ENCODE data around the gene LYSMD2.

Gene LYSMD2

GRCh38 chr15:51720201-51720995, 17.1 kb downstream of the LYSMD2 start:
- H3K4me3 ChIP-seq (ENCODE audit: low read depth, low read length), result no peak overlapping the region

- no peak overlapping the region for H3K4me3 ChIP-seq (ENCODE audit: low read depth, low read length)
Measured at GRCh38 chr15:51718746-51719145, 18.7 kb downstream of the LYSMD2 start.

- no peak overlapping the region for H3K4me3 ChIP-seq (ENCODE audit: low read depth, low read length)
Measured at GRCh38 chr15:51718219-51718618, 19.2 kb downstream of the LYSMD2 start.

- no peak overlapping the region for H3K4me3 ChIP-seq (ENCODE audit: low read depth, low read length)
Measured at GRCh38 chr15:51714911-51715310, 22.5 kb downstream of the LYSMD2 start.

- no peak overlapping the region for H3K4me3 ChIP-seq (ENCODE audit: low read depth, low read length)
Measured at GRCh38 chr15:51714162-51714561, 23.3 kb downstream of the LYSMD2 start.

- no peak overlapping the region for H3K4me3 ChIP-seq (ENCODE audit: low read depth, low read length)
Measured at GRCh38 chr15:51709031-51709430, 28.4 kb downstream of the LYSMD2 start.

- H3K4me3 ChIP-seq (ENCODE audit: low read depth, low read length), result no peak overlapping the region
Measured at GRCh38 chr15:51708013-51708412, 29.4 kb downstream of the LYSMD2 start.

- no peak overlapping the region for H3K4me3 ChIP-seq (ENCODE audit: low read depth, low read length)
Measured at GRCh38 chr15:51706926-51707608, 30.4 kb downstream of the LYSMD2 start.

GRCh38 chr15:51706291-51706690, 31.2 kb downstream of the LYSMD2 start:
- H3K4me3 ChIP-seq (ENCODE audit: low read depth, low read length), result no peak overlapping the region

- no peak overlapping the region for H3K4me3 ChIP-seq (ENCODE audit: low read depth, low read length)
Measured at GRCh38 chr15:51702710-51703109, 34.7 kb downstream of the LYSMD2 start.

- H3K4me3 ChIP-seq (ENCODE audit: low read depth, low read length), result no peak overlapping the region
Measured at GRCh38 chr15:51699373-51699772, 38.1 kb downstream of the LYSMD2 start.

- H3K4me3 ChIP-seq (ENCODE audit: low read depth, low read length), result no peak overlapping the region
Measured at GRCh38 chr15:51697163-51697562, 40.3 kb downstream of the LYSMD2 start.

GRCh38 chr15:51696566-51696965, 40.9 kb downstream of the LYSMD2 start:
- no peak overlapping the region for H3K4me3 ChIP-seq (ENCODE audit: low read depth, low read length)

- H3K4me3 ChIP-seq (ENCODE audit: low read depth, low read length), result no peak overlapping the region
Measured at GRCh38 chr15:51692154-51692553, 45.3 kb downstream of the LYSMD2 start.

GRCh38 chr15:51688863-51689262, 48.6 kb downstream of the LYSMD2 start:
- H3K4me3 ChIP-seq (ENCODE audit: low read depth, low read length), result no peak overlapping the region

- no peak overlapping the region for H3K4me3 ChIP-seq (ENCODE audit: low read depth, low read length)
Measured at GRCh38 chr15:51687565-51687964, 49.9 kb downstream of the LYSMD2 start.

- peak within 1 kb of the TSS; percentile 86 for H3K4me3 ChIP-seq (ENCODE audit: low read depth, low read length)
Measured at GRCh38 chr15:51681303-51681963, 56.0 kb downstream of the LYSMD2 start, which contains the start of gene SCG3. Gene SCG3, plus strand, starts transcription at chr15:51681503. Its CDS starts 253 bp downstream, at chr15:51681756.

GRCh38 chr15:51680321-51680720, 57.1 kb downstream of the LYSMD2 start:
- no peak overlapping the region for H3K4me3 ChIP-seq (ENCODE audit: low read depth, low read length)

- no peak overlapping the region for H3K4me3 ChIP-seq (ENCODE audit: low read depth, low read length)
Measured at GRCh38 chr15:51678096-51678495, 59.4 kb downstream of the LYSMD2 start.

GRCh38 chr15:51677452-51677851, 60.0 kb downstream of the LYSMD2 start:
- no peak overlapping the region for H3K4me3 ChIP-seq (ENCODE audit: low read depth, low read length)

- no peak overlapping the region for H3K4me3 ChIP-seq (ENCODE audit: low read depth, low read length)
Measured at GRCh38 chr15:51677021-51677420, 60.4 kb downstream of the LYSMD2 start.

- no peak overlapping the region for H3K4me3 ChIP-seq (ENCODE audit: low read depth, low read length)
Measured at GRCh38 chr15:51675234-51675633, 62.2 kb downstream of the LYSMD2 start.

All from iPS-11a (cell line).